Activated CD4-positive, alpha-beta T cell treated with anti-CD3 and anti-CD28 coated beads, Interleukin-2, amount 50 U/mL, for 1 hour (primary cell): ENCODE data around the gene CDH13.

Source experiments
- DNase-seq: peaks from one replicate; pipeline ENCODE4 v3.0.0-alpha.2; 2020

CDH13 gene

GRCh38 chr16:82751020-82751419 is 124.3 kb downstream of the CDH13 start:
- no peak for DNase-seq

- no peak for DNase-seq
Measured at GRCh38 chr16:82752172-82752571, 125.4 kb downstream of the CDH13 start.

GRCh38 chr16:82753821-82754220 is 127.1 kb downstream of the CDH13 start:
- no peak for DNase-seq

- no peak for DNase-seq
Measured at GRCh38 chr16:82754716-82755513, 128.1 kb downstream of the CDH13 start.

- DNase-seq = no peak
Measured at GRCh38 chr16:82755570-82756282, 129.0 kb downstream of the CDH13 start.

GRCh38 chr16:82756283-82756599 is 129.5 kb downstream of the CDH13 start:
- no peak for DNase-seq

- DNase-seq = no peak
Measured at GRCh38 chr16:82758406-82758805, 131.6 kb downstream of the CDH13 start.

GRCh38 chr16:82758904-82759303 is 132.1 kb downstream of the CDH13 start:
- no peak for DNase-seq

GRCh38 chr16:82761236-82761635 is 134.5 kb downstream of the CDH13 start:
- DNase-seq = no peak

- DNase-seq = no peak
Measured at GRCh38 chr16:82761858-82762257, 135.1 kb downstream of the CDH13 start.

- no peak for DNase-seq
Measured at GRCh38 chr16:82763371-82763770, 136.6 kb downstream of the CDH13 start.

GRCh38 chr16:82767198-82767597 is 140.4 kb downstream of the CDH13 start:
- DNase-seq = no peak

GRCh38 chr16:82767808-82768207 is 141.0 kb downstream of the CDH13 start:
- DNase-seq = no peak

- DNase-seq = no peak
Measured at GRCh38 chr16:82769845-82770244, 143.1 kb downstream of the CDH13 start.

GRCh38 chr16:82772215-82772614 is 145.4 kb downstream of the CDH13 start:
- no peak for DNase-seq

- no peak for DNase-seq
Measured at GRCh38 chr16:82773018-82773417, 146.2 kb downstream of the CDH13 start.

- no peak for DNase-seq
Measured at GRCh38 chr16:82776470-82777146, 149.8 kb downstream of the CDH13 start.

GRCh38 chr16:82782715-82783251 is 156.0 kb downstream of the CDH13 start:
- no peak for DNase-seq

- no peak for DNase-seq
Measured at GRCh38 chr16:82783933-82784572, 157.3 kb downstream of the CDH13 start.

- DNase-seq = no peak
Measured at GRCh38 chr16:82784573-82784968, 157.8 kb downstream of the CDH13 start.

GRCh38 chr16:82788225-82788624 is 161.5 kb downstream of the CDH13 start:
- DNase-seq = no peak

GRCh38 chr16:82788919-82789318 is 162.2 kb downstream of the CDH13 start:
- DNase-seq = no peak

GRCh38 chr16:82792693-82793092 is 165.9 kb downstream of the CDH13 start:
- no peak for DNase-seq
